PC-3 (cell line): ENCODE results near the gene YBX2.

Source experiments
- CTCF ChIP-seq: fragments of 300-600 bp; sonication (generic); conservative IDR thresholded peaks from 2 replicates; pipeline ENCODE4 v1.5.1; 2017; ENCODE audit warnings: antibody characterized with exemption, low read depth, mild to moderate bottlenecking, low read length
- EZH2 ChIP-seq: fragments of 300-600 bp; sonication (generic); IDR thresholded peaks from one replicate; pipeline ENCODE4 v1.6.1; 2017; ENCODE audit warnings: antibody characterized with exemption, mild to moderate bottlenecking, low read length; ENCODE audit not compliant: unreplicated experiment
- EZH2phosphoT487 ChIP-seq: fragments of 300-600 bp; sonication (generic); IDR thresholded peaks from 2 replicates; pipeline ENCODE4 v1.6.1; 2018; ENCODE audit warnings: mild to moderate bottlenecking, antibody characterized with exemption, low read length, borderline replicate concordance

GRCh38 chr17:7290166-7290565, 4.3 kb downstream of the YBX2 start:
- TF ChIP-seq CTCF (no peak), EZH2 (no peak), EZH2phosphoT487 (no peak)
